NCI-H345 treated with DMSO at 0.1 percent for 48 hours (cell line): ENCODE results near the gene ACVR2B.
"Not testable (repeated sequence)": the region's sequence is repeated elsewhere in the genome, so short reads cannot be mapped to it uniquely, and the experiment has no call there.

Experiments used
- DNase-seq: peaks from one replicate; lab custom pipeline; 2025; ENCODE audit not compliant: unreplicated experiment; lab: John Stamatoyannopoulos, UW

Gene ACVR2B

GRCh38 chr3:38453075-38453912 lies at the start of gene ACVR2B:
TSS of gene ACVR2B (plus strand) at chr3:38453890. CDS start at chr3:38454323, 433 bp downstream.
- peak; percentile 50 for DNase-seq

- DNase-seq = no peak
These were observed 49.4 kb upstream of the ACVR2B start for GRCh38 chr3:38404286-38404685.

GRCh38 chr3:38411591-38411990 lies 42.1 kb upstream of the ACVR2B start:
- DNase-seq = no peak

GRCh38 chr3:38420758-38421157 lies 32.9 kb upstream of the ACVR2B start:
- not testable (repeated sequence) for DNase-seq

GRCh38 chr3:38421679-38422336 lies 31.9 kb upstream of the ACVR2B start:
- no peak for DNase-seq

GRCh38 chr3:38426798-38427426 lies 26.8 kb upstream of the ACVR2B start:
- DNase-seq = not testable (repeated sequence)

GRCh38 chr3:38432871-38433658 lies 20.6 kb upstream of the ACVR2B start:
- DNase-seq = not testable (repeated sequence)

GRCh38 chr3:38433661-38434060 lies 20.0 kb upstream of the ACVR2B start:
- DNase-seq = not testable (repeated sequence)

GRCh38 chr3:38438436-38439069 lies 15.1 kb upstream of the ACVR2B start:
- DNase-seq = not testable (repeated sequence)

- DNase-seq = not testable (repeated sequence)
These were observed 10.5 kb upstream of the ACVR2B start for GRCh38 chr3:38443205-38443604.

GRCh38 chr3:38446085-38446686 lies 7.5 kb upstream of the ACVR2B start:
- no peak for DNase-seq

GRCh38 chr3:38446812-38447211 lies 6.9 kb upstream of the ACVR2B start:
- DNase-seq = no peak

- DNase-seq = no peak
These were observed 2.8 kb upstream of the ACVR2B start for GRCh38 chr3:38450853-38451252.

- no peak for DNase-seq
These were observed 155 bp downstream of the ACVR2B start for GRCh38 chr3:38453913-38454177.

- DNase-seq = peak; percentile 2
These were observed 641 bp downstream of the ACVR2B start for GRCh38 chr3:38454178-38454883.

- DNase-seq = peak; percentile 42
These were observed 1.4 kb downstream of the ACVR2B start for GRCh38 chr3:38454884-38455638.

GRCh38 chr3:38455639-38456430 lies 2.1 kb downstream of the ACVR2B start:
- DNase-seq = no peak
